Loucy (cell line): ENCODE data around the gene DCDC1.

Experiments
- H2AFZ ChIP-seq: fragments of 200-600 bp; sonication (generic); 2 replicates; pipeline ENCODE4 v1.6.0; 2016; ENCODE audit warnings: antibody characterized with exemption, mild to moderate bottlenecking, low read length, moderate library complexity
- H3F3A ChIP-seq: fragments of 200-600 bp; 2 replicates; pipeline ENCODE4 v1.6.0; 2016; ENCODE audit warnings: antibody characterized with exemption, low read depth, mild to moderate bottlenecking
- H3K27me3 ChIP-seq: fragments of 200-600 bp; sonication (generic); 2 replicates; pipeline ENCODE4 v1.6.1; 2014; ENCODE audit warnings: low read length, mild to moderate bottlenecking; ENCODE audit not compliant: insufficient read depth, poor library complexity, severe bottlenecking
- H3K36me3 ChIP-seq: fragments of 200-600 bp; sonication (generic); 2 replicates; pipeline ENCODE4 v1.6.1; 2016; ENCODE audit warnings: low read length; ENCODE audit not compliant: insufficient read depth
- H3K4me1 ChIP-seq: fragments of 200-600 bp; sonication (generic); 2 replicates; pipeline ENCODE4 v1.5.1; 2014; ENCODE audit warnings: low read length, mild to moderate bottlenecking; ENCODE audit not compliant: insufficient read depth, poor library complexity, severe bottlenecking
- H3K4me2 ChIP-seq: fragments of 200-600 bp; sonication (generic); 2 replicates; pipeline ENCODE4 v1.6.0; 2014; ENCODE audit warnings: antibody characterized with exemption, low read length, low read depth, mild to moderate bottlenecking; ENCODE audit not compliant: poor library complexity, severe bottlenecking
- H3K4me3 ChIP-seq: fragments of 200-600 bp; sonication (generic); 2 replicates; pipeline ENCODE4 v1.5.1; 2014; ENCODE audit warnings: low read length, mild to moderate bottlenecking, mixed read lengths; ENCODE audit not compliant: poor library complexity, severe bottlenecking
- H3K79me2 ChIP-seq: fragments of 200-600 bp; sonication (generic); 2 replicates; pipeline ENCODE4 v1.6.1; 2014; ENCODE audit warnings: low read length; ENCODE audit not compliant: insufficient read depth
- H3K9ac ChIP-seq: fragments of 200-600 bp; sonication (generic); 2 replicates; pipeline ENCODE4 v1.6.0; 2014; ENCODE audit warnings: mild to moderate bottlenecking, low read depth, low read length, moderate library complexity; ENCODE audit not compliant: poor library complexity, severe bottlenecking
- H3K9me2 ChIP-seq: fragments of 200-600 bp; sonication (generic); replicated peaks from 2 replicates; pipeline ENCODE4 v1.6.1; 2016; ENCODE audit warnings: low read depth, low read length, mixed read lengths
- H3K9me3 ChIP-seq: fragments of 200-600 bp; sonication (generic); 2 replicates; pipeline ENCODE4 v1.6.1; 2014; ENCODE audit warnings: mild to moderate bottlenecking, antibody characterized with exemption, low read length, low read depth; ENCODE audit not compliant: insufficient read depth
- H4K20me1 ChIP-seq: fragments of 200-600 bp; sonication (generic); 2 replicates; pipeline ENCODE4 v1.6.0; 2014; ENCODE audit warnings: antibody characterized with exemption, low read length, mild to moderate bottlenecking; ENCODE audit not compliant: insufficient read depth, poor library complexity, severe bottlenecking
- CTCF ChIP-seq: fragments of 200-600 bp; sonication (generic); conservative IDR thresholded peaks from 2 replicates; pipeline ENCODE4 v1.5.1; 2014; ENCODE audit warnings: mild to moderate bottlenecking, antibody characterized with exemption, low read length
- EZH2phosphoT487 ChIP-seq: fragments of 200-600 bp; IDR thresholded peaks from 2 replicates; pipeline ENCODE4 v1.6.1; 2018; ENCODE audit warnings: antibody characterized with exemption, mild to moderate bottlenecking, moderate library complexity, borderline replicate concordance

Gene DCDC1

GRCh38 chr11:30859669-30860068, 509.9 kb downstream of the DCDC1 start:
- no peaks in the 10 kb centered on the region for H3K79me2 ChIP-seq
- no peak for TF ChIP-seq EZH2phosphoT487
- TF ChIP-seq CTCF, result no peak
- H3K4me2 ChIP-seq, result no peak overlapping the region
- no peak overlapping the region for H3K9ac ChIP-seq
- no peaks in the 10 kb centered on the region for H4K20me1 ChIP-seq
- H2AFZ ChIP-seq, result no peak overlapping the region
- no peaks in the 10 kb centered on the region for H3F3A ChIP-seq
- H3K4me1 ChIP-seq, result no peaks in the 10 kb centered on the region
- no peaks in the 10 kb centered on the region for H3K9me3 ChIP-seq
- no peaks in the 10 kb centered on the region for H3K27me3 ChIP-seq
- H3K9me2 ChIP-seq, result no peaks in the 10 kb centered on the region
- H3K4me3 ChIP-seq, result no peak overlapping the region
- H3K36me3 ChIP-seq, result no peaks in the 10 kb centered on the region

- no peaks in the 10 kb centered on the region for H3K4me1 ChIP-seq
- H3K9me2 ChIP-seq, result no peaks in the 10 kb centered on the region
- no peak overlapping the region for H2AFZ ChIP-seq
- H3K9ac ChIP-seq, result no peak overlapping the region
- H3K9me3 ChIP-seq, result no peaks in the 10 kb centered on the region
- peak; percentile 61 for TF ChIP-seq CTCF
- no peak for TF ChIP-seq EZH2phosphoT487
- no peaks in the 10 kb centered on the region for H3K36me3 ChIP-seq
- no peaks in the 10 kb centered on the region for H3F3A ChIP-seq
- H3K27me3 ChIP-seq, result no peaks in the 10 kb centered on the region
- H3K79me2 ChIP-seq, result no peaks in the 10 kb centered on the region
- H3K4me3 ChIP-seq, result no peak overlapping the region
- no peaks in the 10 kb centered on the region for H4K20me1 ChIP-seq
- H3K4me2 ChIP-seq, result no peak overlapping the region
These were observed 514.0 kb downstream of the DCDC1 start for GRCh38 chr11:30855383-30856006.

GRCh38 chr11:30853439-30853838, 516.1 kb downstream of the DCDC1 start:
- Histone ChIP-seq H3K9me2 (no peaks in the 10 kb centered on the region), H3K4me2 (no peak overlapping the region), H3K9ac (no peak overlapping the region), H3K36me3 (no peaks in the 10 kb centered on the region), H2AFZ (no peak overlapping the region), H3K4me1 (no peaks in the 10 kb centered on the region), H4K20me1 (no peaks in the 10 kb centered on the region), H3K9me3 (no peaks in the 10 kb centered on the region), H3K79me2 (no peaks in the 10 kb centered on the region), H3K4me3 (no peak overlapping the region), H3F3A (no peaks in the 10 kb centered on the region), H3K27me3 (no peaks in the 10 kb centered on the region)
- TF ChIP-seq EZH2phosphoT487, result no peak
- TF ChIP-seq CTCF, result no peak
